ENCODE measurements around the gene CCL5. TPM values are rescaled to one million over a fixed set of nuclear protein-coding genes. Genes with fewer than 3 reads are reported as not detected.

Gene CCL5
- polyA plus RNA-seq, 1 of the 3 experiments (the other 2 are of a cell fraction), result 0.23 TPM

DNA sequence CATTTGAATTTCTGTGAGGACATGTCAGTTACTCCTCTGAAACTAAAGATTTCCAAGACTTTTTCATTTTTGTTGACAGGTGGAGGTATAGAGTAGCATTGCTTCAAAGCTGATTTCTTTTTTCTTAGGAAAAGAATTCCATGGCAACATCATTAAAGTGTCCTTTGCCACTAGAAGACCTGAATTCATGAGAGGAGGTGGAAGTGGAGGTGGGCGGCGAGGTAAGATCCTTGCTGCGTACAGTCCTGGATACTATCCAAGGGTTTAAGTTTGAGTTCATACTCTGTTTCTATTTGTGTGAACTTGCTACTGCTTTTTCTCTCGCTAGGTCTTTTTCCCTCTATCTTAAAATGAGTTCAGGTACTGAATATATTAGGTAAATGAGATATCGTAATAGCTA, 37.9 kb downstream of the CCL5 start (continued):
- TF ChIP-seq, protein P1, sequence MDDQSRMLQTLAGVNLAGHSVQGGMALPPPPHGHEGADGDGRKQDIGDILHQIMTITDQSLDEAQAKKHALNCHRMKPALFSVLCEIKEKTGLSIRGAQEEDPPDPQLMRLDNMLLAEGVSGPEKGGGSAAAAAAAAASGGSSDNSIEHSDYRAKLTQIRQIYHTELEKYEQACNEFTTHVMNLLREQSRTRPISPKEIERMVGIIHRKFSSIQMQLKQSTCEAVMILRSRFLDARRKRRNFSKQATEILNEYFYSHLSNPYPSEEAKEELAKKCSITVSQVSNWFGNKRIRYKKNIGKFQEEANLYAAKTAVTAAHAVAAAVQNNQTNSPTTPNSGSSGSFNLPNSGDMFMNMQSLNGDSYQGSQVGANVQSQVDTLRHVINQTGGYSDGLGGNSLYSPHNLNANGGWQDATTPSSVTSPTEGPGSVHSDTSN (IDR thresholded peaks at IDR 0.05), result no peak
- TF ChIP-seq TEAD4 (IDR thresholded peaks at IDR 0.05; ENCODE audit: borderline replicate concordance, insufficient read depth), result no peak

DNA sequence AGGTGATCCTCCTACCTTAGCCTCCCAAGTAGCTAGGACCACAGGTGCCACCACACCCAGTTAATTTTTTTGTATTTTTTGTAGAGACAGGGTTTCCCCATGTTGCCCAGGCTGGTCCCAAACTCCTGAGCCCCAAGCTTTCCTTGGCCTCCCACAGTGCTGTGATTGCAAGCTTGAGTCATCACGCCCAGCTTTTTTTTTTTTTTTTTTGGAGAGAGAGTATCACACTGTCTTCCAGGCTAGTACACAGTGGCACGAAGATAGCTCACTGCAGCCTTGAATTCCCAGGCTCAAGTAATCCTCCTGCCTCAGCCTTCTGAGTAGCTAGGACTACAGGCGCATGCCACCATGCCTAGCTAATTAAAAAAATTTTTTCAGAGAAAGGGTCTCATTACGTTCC, 38.7 kb downstream of the CCL5 start:
- peaks cover 59 to 85% of the 10 kb centered on the region in 2 experiments for H3K36me3 ChIP-seq (replicated peaks in 1 of 2; ENCODE audit: control insufficient read depth in 1 of 2, insufficient read depth in 2 of 2, low read length in 1 of 2)
- H3K27me3 ChIP-seq (ENCODE audit: insufficient read depth), result no peaks in the 10 kb centered on the region

DNA sequence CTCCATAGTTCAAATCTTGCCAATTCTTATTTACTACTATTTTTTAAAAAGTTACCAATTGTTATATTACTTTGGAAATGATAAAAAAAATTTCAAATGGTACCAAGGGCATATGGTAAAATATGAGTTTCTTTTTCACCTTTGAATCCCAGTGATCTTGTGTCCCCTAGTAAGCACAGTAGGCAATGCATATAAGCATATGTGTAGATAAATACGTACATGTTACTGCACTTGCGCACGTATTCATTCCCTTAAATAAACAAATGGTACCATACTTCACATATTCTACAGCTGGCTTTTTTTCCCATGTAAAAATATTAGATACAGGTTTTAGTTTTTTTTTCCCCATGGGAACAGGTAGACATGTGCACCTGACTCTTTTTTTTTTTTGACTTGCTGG, 39.1 kb downstream of the CCL5 start:
- H3K27ac ChIP-seq (ENCODE audit: low read depth in 2 of 2, low read length in 1 of 2), result no peak overlapping the region
- ChIA-PET CTCF (interaction anchor here (0.6 to 2.1 kb wide), 5 partner anchors 9 to 528 kb away, joined by 3 to 11 read pairs (median 3); no protein-coding TSS in a partner anchor), POLR2A (interaction anchor here (0.6 to 0.7 kb wide), 3 partner anchors 32 to 96 kb away, joined by 3 to 4 read pairs (median 4); partner anchors contain the start of gene TAF15)
- DNase-seq, result no peak
- no peak overlapping the region for H3K9ac ChIP-seq
- H3K27me3 ChIP-seq (ENCODE audit: insufficient read depth), result no peaks in the 10 kb centered on the region
- H2AFZ ChIP-seq (ENCODE audit: low read depth), result no peak overlapping the region
- 87% methylated on average over 3 of the region's 3 CpGs for WGBS (ENCODE audit: low lambda C conversion rate)
- no peaks in the 10 kb centered on the region for H3K4me1 ChIP-seq (ENCODE audit: control insufficient read depth in 1 of 2, insufficient read depth in 2 of 2, low read depth in 1 of 2, low read length in 1 of 2)
- H3K4me3 ChIP-seq (ENCODE audit: low read depth in 2 of 2, low read length in 1 of 2), result no peak overlapping the region
- no peaks in the 10 kb centered on the region for H3K79me2 ChIP-seq (ENCODE audit: insufficient read depth)
- H3F3A ChIP-seq (replicated peaks; ENCODE audit: insufficient read depth), result peaks cover 22% of the 10 kb centered on the region
- H3K4me2 ChIP-seq, result no peak overlapping the region
- H3K9me3 ChIP-seq, result no peaks in the 10 kb centered on the region
- no peaks in the 10 kb centered on the region; the same call in none of the 2 replicates for H4K20me1 ChIP-seq (ENCODE audit: insufficient read depth)
- peaks cover 59 to 85% of the 10 kb centered on the region in 2 experiments for H3K36me3 ChIP-seq (replicated peaks in 1 of 2; ENCODE audit: control insufficient read depth in 1 of 2, insufficient read depth in 2 of 2, low read length in 1 of 2)
- H3K9me2 ChIP-seq, result no peaks in the 10 kb centered on the region
- TF ChIP-seq NFIC (IDR thresholded peaks at IDR 0.05; ENCODE audit: borderline replicate concordance) (no peak), JUND (IDR thresholded peaks at IDR 0.05) (no peak), FOSL2 (IDR thresholded peaks at IDR 0.05; ENCODE audit: borderline replicate concordance, low read depth) (no peak), CHD2 (IDR thresholded peaks at IDR 0.05; ENCODE audit: low read length, partially characterized antibody) (no peak), RAD21 (IDR thresholded peaks at IDR 0.05; ENCODE audit: low read length) (no peak), ELF1 (IDR thresholded peaks at IDR 0.05) (no peak), FOXM1 (IDR thresholded peaks at IDR 0.05; ENCODE audit: low read depth) (no peak), EP300 (IDR thresholded peaks at IDR 0.05; ENCODE audit: borderline replicate concordance in 1 of 2, low read depth in 1 of 2, low read length in 1 of 2) (no peak), EZH2phosphoT487 (IDR thresholded peaks at IDR 0.05; ENCODE audit: borderline replicate concordance, low read depth) (no peak), RFX5 (IDR thresholded peaks at IDR 0.05; ENCODE audit: low read length) (no peak), TEAD4 (IDR thresholded peaks at IDR 0.05; ENCODE audit: borderline replicate concordance, insufficient read depth) (no peak), TAF1 (IDR thresholded peaks at IDR 0.05; ENCODE audit: borderline replicate concordance, low read depth, low read length) (no peak), SIN3A (IDR thresholded peaks at IDR 0.05; ENCODE audit: borderline replicate concordance, low read depth, low read length) (no peak), MEF2A (IDR thresholded peaks at IDR 0.05; ENCODE audit: borderline replicate concordance, low read depth) (no peak)
- TF ChIP-seq, protein P2, sequence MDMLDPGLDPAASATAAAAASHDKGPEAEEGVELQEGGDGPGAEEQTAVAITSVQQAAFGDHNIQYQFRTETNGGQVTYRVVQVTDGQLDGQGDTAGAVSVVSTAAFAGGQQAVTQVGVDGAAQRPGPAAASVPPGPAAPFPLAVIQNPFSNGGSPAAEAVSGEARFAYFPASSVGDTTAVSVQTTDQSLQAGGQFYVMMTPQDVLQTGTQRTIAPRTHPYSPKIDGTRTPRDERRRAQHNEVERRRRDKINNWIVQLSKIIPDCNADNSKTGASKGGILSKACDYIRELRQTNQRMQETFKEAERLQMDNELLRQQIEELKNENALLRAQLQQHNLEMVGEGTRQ (IDR thresholded peaks at IDR 0.05; ENCODE audit: borderline replicate concordance, low read depth, low read length), result no peak
- TF ChIP-seq, protein P3, sequence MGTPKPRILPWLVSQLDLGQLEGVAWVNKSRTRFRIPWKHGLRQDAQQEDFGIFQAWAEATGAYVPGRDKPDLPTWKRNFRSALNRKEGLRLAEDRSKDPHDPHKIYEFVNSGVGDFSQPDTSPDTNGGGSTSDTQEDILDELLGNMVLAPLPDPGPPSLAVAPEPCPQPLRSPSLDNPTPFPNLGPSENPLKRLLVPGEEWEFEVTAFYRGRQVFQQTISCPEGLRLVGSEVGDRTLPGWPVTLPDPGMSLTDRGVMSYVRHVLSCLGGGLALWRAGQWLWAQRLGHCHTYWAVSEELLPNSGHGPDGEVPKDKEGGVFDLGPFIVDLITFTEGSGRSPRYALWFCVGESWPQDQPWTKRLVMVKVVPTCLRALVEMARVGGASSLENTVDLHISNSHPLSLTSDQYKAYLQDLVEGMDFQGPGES (IDR thresholded peaks at IDR 0.05; ENCODE audit: low read depth, low read length), result no peak
- TF ChIP-seq, protein P4, sequence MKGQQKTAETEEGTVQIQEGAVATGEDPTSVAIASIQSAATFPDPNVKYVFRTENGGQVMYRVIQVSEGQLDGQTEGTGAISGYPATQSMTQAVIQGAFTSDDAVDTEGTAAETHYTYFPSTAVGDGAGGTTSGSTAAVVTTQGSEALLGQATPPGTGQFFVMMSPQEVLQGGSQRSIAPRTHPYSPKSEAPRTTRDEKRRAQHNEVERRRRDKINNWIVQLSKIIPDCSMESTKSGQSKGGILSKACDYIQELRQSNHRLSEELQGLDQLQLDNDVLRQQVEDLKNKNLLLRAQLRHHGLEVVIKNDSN (IDR thresholded peaks at IDR 0.05; ENCODE audit: borderline replicate concordance, low read depth), result no peak

More for the DNA sequence above, 38.7 kb downstream of the CCL5 start:
- ChIA-PET CTCF (interaction anchor here (0.6 to 2.1 kb wide), 6 partner anchors 8 to 528 kb away, joined by 3 to 11 read pairs (median 4); partner anchors contain the start of gene TAF15), POLR2A (interaction anchor here (0.6 to 0.7 kb wide), 2 partner anchors 32 to 96 kb away, joined by 3 to 4 read pairs; partner anchors contain the start of gene TAF15)
- Histone ChIP-seq H3K27ac (ENCODE audit: low read depth in 2 of 2, low read length in 1 of 2) (no peak overlapping the region), H3F3A (replicated peaks; ENCODE audit: insufficient read depth) (peaks cover 22% of the 10 kb centered on the region), H3K4me3 (ENCODE audit: low read depth in 2 of 2, low read length in 1 of 2) (no peak overlapping the region), H4K20me1 (ENCODE audit: insufficient read depth) (no peaks in the 10 kb centered on the region; the same call in none of the 2 replicates), H3K9me3 (no peaks in the 10 kb centered on the region), H3K9me2 (no peaks in the 10 kb centered on the region), H3K79me2 (ENCODE audit: insufficient read depth) (no peaks in the 10 kb centered on the region), H3K4me1 (ENCODE audit: control insufficient read depth in 1 of 2, insufficient read depth in 2 of 2, low read depth in 1 of 2, low read length in 1 of 2) (no peaks in the 10 kb centered on the region), H3K4me2 (no peak overlapping the region), H3K9ac (no peak overlapping the region), H2AFZ (ENCODE audit: low read depth) (no peak overlapping the region)
- 94% methylated on average over 4 of the region's 4 CpGs for WGBS (ENCODE audit: low lambda C conversion rate)
- no peak for DNase-seq
- TF ChIP-seq, protein P4 (IDR thresholded peaks at IDR 0.05; ENCODE audit: borderline replicate concordance, low read depth), result no peak
- TF ChIP-seq RXRA (IDR thresholded peaks at IDR 0.05; ENCODE audit: borderline replicate concordance, low read depth) (no peak), NRF1 (IDR thresholded peaks at IDR 0.05; ENCODE audit: low read depth, low read length) (no peak)

Data from SK-N-SH (cell line).